ENCODE data around the gene CAV3.

DNA sequence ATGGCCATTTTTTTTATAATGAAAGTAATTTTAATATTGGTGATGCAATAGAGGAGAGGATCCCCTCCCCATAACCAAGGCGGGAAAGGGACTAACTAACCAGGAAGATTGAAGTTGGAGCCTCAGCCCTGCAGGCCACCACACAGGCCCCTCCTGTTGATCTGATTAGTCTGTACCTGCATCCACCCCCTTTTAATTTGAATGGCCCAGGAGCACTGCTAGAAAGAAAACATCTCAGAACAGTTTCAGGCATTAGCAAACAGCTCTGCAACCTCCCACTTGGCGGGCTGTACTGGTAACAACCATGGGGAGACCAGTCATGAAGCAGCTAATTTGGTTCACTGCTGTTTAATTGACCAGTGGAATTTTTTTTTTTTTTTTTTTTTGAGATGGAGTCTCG lies 10.3 kb downstream of the CAV3 start:
- TF ChIP-seq CTCF (IDR thresholded peaks at IDR 0.05 in 8 of 11, conservative IDR thresholded peaks at IDR 0.05 in 3 of 11) (no peak), POLR2A (IDR thresholded peaks at IDR 0.05) (no peak), POLR2AphosphoS5 (IDR thresholded peaks at IDR 0.05) (no peak)

Measured in spleen (tissue), 7 donors.